ENCODE measurements around the gene ITGB6. TPM values are rescaled to one million over a fixed set of nuclear protein-coding genes. Genes with fewer than 3 reads are reported as not detected.

Gene ITGB6
- total and polyA plus RNA-seq, 2 of the 4 experiments (the other 2 are of a cell fraction) = under 0.01 TPM; not detected in 1

DNA sequence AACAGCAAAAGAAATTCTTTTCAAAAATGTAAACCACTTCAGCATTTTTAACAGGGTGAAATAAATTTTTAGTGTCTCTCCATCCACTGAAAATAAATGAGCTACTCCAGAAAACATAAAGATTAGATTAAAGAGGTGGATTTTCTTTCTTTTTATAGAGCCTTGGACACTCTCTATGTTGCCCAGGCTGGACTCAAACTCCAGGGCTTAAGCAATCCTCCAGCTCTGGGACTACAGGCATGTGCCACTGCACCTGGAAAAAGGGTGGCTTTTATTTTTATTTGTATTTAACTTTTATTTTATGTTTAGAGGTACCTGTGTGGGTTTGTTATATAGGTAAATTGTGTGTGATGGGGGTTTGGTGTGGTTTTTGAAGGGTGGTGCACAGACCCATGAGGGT, 19.9 kb downstream of the ITGB6 start:
- no peak for ATAC-seq (ENCODE audit: low read depth)
- H4K5ac ChIP-seq (ENCODE audit: low read depth, low read length) = no peak overlapping the region
- no peaks in the 10 kb centered on the region for H4K20me1 ChIP-seq (ENCODE audit: insufficient read depth, low read length)
- no peak overlapping the region for H2AK9ac ChIP-seq (replicated peaks; ENCODE audit: low read depth, low read length, poor library complexity)
- no peaks in the 10 kb centered on the region for H3K4me1 ChIP-seq (ENCODE audit: control insufficient read depth, insufficient read depth, low read length)
- ChIA-PET CTCF (no interaction called here), POLR2A (ENCODE audit: unreplicated experiment) (no interaction called here)
- no peak overlapping the region for H2BK5ac ChIP-seq (ENCODE audit: low read depth, low read length, poor library complexity, severe bottlenecking)
- H3K4me2 ChIP-seq (ENCODE audit: low read depth, low read length) = no peak overlapping the region
- no peak overlapping the region for H3K27ac ChIP-seq (ENCODE audit: insufficient read depth, low read length)
- H2AK5ac ChIP-seq (ENCODE audit: low read depth, low read length) = no peak overlapping the region
- no peak overlapping the region for H3K4me3 ChIP-seq (ENCODE audit: insufficient read depth, low read depth, low read length)
- H3K27me3 ChIP-seq (ENCODE audit: control insufficient read depth, insufficient read depth, low read length) = no peaks in the 10 kb centered on the region
- no peak overlapping the region for H3K4ac ChIP-seq (ENCODE audit: low read depth, low read length)
- no peaks in the 10 kb centered on the region for H3K9me3 ChIP-seq (ENCODE audit: control insufficient read depth, insufficient read depth, low read length)
- H3K18ac ChIP-seq (ENCODE audit: low read depth, low read length) = no peak overlapping the region
- DNase-seq = no peak
- no peak overlapping the region for H3K56ac ChIP-seq (ENCODE audit: extremely low read depth, insufficient read depth, low read length)
- no peak overlapping the region for H4K91ac ChIP-seq (ENCODE audit: insufficient read depth, low read depth, low read length)
- no peak overlapping the region for H4K8ac ChIP-seq (ENCODE audit: low read depth in 2 of 2, low read length in 2 of 2)
- in situ Hi-C loops (cut with MboI; ENCODE audit: low sequenced_read_pairs) = no loop called here
- no peak overlapping the region for H2AFZ ChIP-seq (replicated peaks; ENCODE audit: low read length, poor library complexity)
- H2BK15ac ChIP-seq (ENCODE audit: low read depth, low read length) = no peak overlapping the region
- no peak overlapping the region for H3K9ac ChIP-seq (ENCODE audit: low read depth, low read length)
- dilution Hi-C loops (cut with HindIII; ENCODE audit: low sequenced_read_pairs, unreplicated experiment) = no loop called here
- peaks cover 4% of the 10 kb centered on the region; the same call in 1 of the 2 replicates for H3K9me1 ChIP-seq (ENCODE audit: insufficient read depth, low read length)
- H2BK120ac ChIP-seq (ENCODE audit: low read depth, low read length) = no peak overlapping the region
- no peak overlapping the region for H3K23ac ChIP-seq (ENCODE audit: low read depth, low read length)
- no TSS peak for BruUV-seq (replicated peaks)
- H3K36me3 ChIP-seq (ENCODE audit: control insufficient read depth, insufficient read depth, low read length) = no peaks in the 10 kb centered on the region
- intact Hi-C loops (cut with micrococcal nuclease) = no loop called here
- peak overlapping the region; percentile 61; the same call in 1 of the 2 replicates for H2BK20ac ChIP-seq (ENCODE audit: low read depth, low read length)
- TF ChIP-seq NFE2L2 (IDR thresholded peaks at IDR 0.05; ENCODE audit: low read depth, low read length) = no peak
- TF ChIP-seq, protein P1, sequence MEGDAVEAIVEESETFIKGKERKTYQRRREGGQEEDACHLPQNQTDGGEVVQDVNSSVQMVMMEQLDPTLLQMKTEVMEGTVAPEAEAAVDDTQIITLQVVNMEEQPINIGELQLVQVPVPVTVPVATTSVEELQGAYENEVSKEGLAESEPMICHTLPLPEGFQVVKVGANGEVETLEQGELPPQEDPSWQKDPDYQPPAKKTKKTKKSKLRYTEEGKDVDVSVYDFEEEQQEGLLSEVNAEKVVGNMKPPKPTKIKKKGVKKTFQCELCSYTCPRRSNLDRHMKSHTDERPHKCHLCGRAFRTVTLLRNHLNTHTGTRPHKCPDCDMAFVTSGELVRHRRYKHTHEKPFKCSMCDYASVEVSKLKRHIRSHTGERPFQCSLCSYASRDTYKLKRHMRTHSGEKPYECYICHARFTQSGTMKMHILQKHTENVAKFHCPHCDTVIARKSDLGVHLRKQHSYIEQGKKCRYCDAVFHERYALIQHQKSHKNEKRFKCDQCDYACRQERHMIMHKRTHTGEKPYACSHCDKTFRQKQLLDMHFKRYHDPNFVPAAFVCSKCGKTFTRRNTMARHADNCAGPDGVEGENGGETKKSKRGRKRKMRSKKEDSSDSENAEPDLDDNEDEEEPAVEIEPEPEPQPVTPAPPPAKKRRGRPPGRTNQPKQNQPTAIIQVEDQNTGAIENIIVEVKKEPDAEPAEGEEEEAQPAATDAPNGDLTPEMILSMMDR (conservative IDR thresholded peaks at IDR 0.05; ENCODE audit: low read depth, low read length) = no peak
- TF ChIP-seq, protein P2, sequence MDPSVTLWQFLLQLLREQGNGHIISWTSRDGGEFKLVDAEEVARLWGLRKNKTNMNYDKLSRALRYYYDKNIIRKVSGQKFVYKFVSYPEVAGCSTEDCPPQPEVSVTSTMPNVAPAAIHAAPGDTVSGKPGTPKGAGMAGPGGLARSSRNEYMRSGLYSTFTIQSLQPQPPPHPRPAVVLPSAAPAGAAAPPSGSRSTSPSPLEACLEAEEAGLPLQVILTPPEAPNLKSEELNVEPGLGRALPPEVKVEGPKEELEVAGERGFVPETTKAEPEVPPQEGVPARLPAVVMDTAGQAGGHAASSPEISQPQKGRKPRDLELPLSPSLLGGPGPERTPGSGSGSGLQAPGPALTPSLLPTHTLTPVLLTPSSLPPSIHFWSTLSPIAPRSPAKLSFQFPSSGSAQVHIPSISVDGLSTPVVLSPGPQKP (IDR thresholded peaks at IDR 0.05; ENCODE audit: borderline replicate concordance, low read depth, low read length) = no peak
- no peak for TF ChIP-seq MXI1 (IDR thresholded peaks at IDR 0.05; ENCODE audit: borderline replicate concordance, low read depth, low read length)
- TF ChIP-seq CEBPB (IDR thresholded peaks at IDR 0.05; ENCODE audit: low read depth, low read length) = no peak
- TF ChIP-seq RFX5 (IDR thresholded peaks at IDR 0.05; ENCODE audit: low read depth, low read length) = no peak
- TF ChIP-seq CHD1 (IDR thresholded peaks at IDR 0.05; ENCODE audit: low read depth, low read length) = no peak
- TF ChIP-seq RAD21 (IDR thresholded peaks at IDR 0.05; ENCODE audit: low read length) = no peak
- no peak for TF ChIP-seq POLR2A (IDR thresholded peaks at IDR 0.05; ENCODE audit: low read depth, low read length)
- no peak for TF ChIP-seq MAZ (IDR thresholded peaks at IDR 0.05; ENCODE audit: borderline replicate concordance, low read depth, low read length)
- TF ChIP-seq SMC3 (IDR thresholded peaks at IDR 0.05; ENCODE audit: low read depth, low read length) = no peak
- no peak for TF ChIP-seq BHLHE40 (IDR thresholded peaks at IDR 0.05; ENCODE audit: low read depth, low read length)
- TF ChIP-seq, protein P3, sequence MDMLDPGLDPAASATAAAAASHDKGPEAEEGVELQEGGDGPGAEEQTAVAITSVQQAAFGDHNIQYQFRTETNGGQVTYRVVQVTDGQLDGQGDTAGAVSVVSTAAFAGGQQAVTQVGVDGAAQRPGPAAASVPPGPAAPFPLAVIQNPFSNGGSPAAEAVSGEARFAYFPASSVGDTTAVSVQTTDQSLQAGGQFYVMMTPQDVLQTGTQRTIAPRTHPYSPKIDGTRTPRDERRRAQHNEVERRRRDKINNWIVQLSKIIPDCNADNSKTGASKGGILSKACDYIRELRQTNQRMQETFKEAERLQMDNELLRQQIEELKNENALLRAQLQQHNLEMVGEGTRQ (IDR thresholded peaks at IDR 0.05; ENCODE audit: low read depth, low read length) = no peak
- no peak for TF ChIP-seq RCOR1 (IDR thresholded peaks at IDR 0.05; ENCODE audit: insufficient replicate concordance, low read length)
- no peak for TF ChIP-seq MAFK (IDR thresholded peaks at IDR 0.05; ENCODE audit: low read depth, low read length)
- no peak for TF ChIP-seq FOS (IDR thresholded peaks at IDR 0.05; ENCODE audit: low read depth, low read length)
- H3K14ac ChIP-seq (replicated peaks; ENCODE audit: low read depth, low read length) = no peak overlapping the region
- no peaks in the 10 kb centered on the region for H3K79me1 ChIP-seq (ENCODE audit: low read depth in 1 of 2, low read length in 2 of 2)
